Activated naive CD8-positive, alpha-beta T cell treated with anti-CD3 and anti-CD28 coated beads, Interleukin-2, amount 10 ng/mL, durations not matched to agents 7 days and 5 days (primary cell): ENCODE data around the gene TTC4. TPM values are rescaled to one million over a fixed set of nuclear protein-coding genes. Genes with fewer than 3 reads are reported as not detected.

Source experiments
- ATAC-seq: fragments of 150-1000 bp; cut with Tn5 transposase; one replicate; pipeline ENCODE4 v1.10.0; 2021; ENCODE audit warnings: low read depth, moderate library complexity
- POLR2A ChIA-PET: fragments of 350-600 bp; sonication (Branson Sonifier 250); formaldehyde crosslinking; loops from one replicate; lab custom pipeline; 2021; ENCODE audit warnings: antibody characterized with exemption; lab: Charles Lee
- DNase-seq: peaks from one replicate; pipeline ENCODE4 v3.0.0; 2021
- H3K27ac Mint-ChIP-seq: one replicate; pipeline ENCODE4 v1.8.0; 2022; ENCODE audit warnings: mild to moderate bottlenecking, mixed read lengths
- H3K27me3 Mint-ChIP-seq: one replicate; pipeline ENCODE4 v1.8.0; 2022; ENCODE audit warnings: mild to moderate bottlenecking, moderate library complexity, mixed read lengths
- H3K36me3 Mint-ChIP-seq: one replicate; pipeline ENCODE4 v1.8.0; 2021; ENCODE audit warnings: mild to moderate bottlenecking, mixed read lengths
- H3K4me1 Mint-ChIP-seq: one replicate; pipeline ENCODE4 v1.8.0; 2021; ENCODE audit warnings: mixed read lengths
- H3K4me3 Mint-ChIP-seq: one replicate; pipeline ENCODE4 v1.8.0; 2022; ENCODE audit warnings: mild to moderate bottlenecking, moderate library complexity, mixed read lengths
- H3K9me3 Mint-ChIP-seq: one replicate; pipeline ENCODE4 v1.8.0; 2021; ENCODE audit warnings: mixed read lengths
- total RNA-seq, 2 experiments: library from RNA; stranded (reverse); gene quantifications; one replicate each; pipeline ENCODE4 v1.2.3, GENCODE V29; 2021

The TTC4 gene
- total RNA-seq, 2 experiments from 2014 or later: 19.6 to 20.2 TPM

DNA sequence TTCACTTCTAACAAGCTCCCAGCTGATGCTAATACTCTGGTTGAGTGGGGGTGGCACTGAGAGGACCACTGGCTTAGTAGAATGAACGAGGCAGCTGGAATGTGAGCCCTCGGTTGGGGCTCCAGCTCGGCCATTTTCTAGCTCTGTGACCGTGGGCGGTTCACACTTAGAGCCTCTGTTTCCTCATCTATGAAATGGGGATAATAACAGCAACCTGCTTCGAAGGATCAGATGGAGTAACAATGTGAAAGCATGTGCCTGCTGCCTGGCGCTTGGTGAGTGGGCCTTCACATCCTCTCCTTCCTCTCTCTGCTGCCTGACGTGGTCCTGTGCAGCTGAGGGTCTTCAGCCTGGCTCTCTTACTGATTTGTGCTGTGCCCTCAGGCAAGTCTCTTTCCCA lies 20.9 kb upstream of the TTC4 start:
- Mint-ChIP-seq H3K27me3 (peaks cover 6% of the 10 kb centered on the region), H3K9me3 (no peaks in the 10 kb centered on the region), H3K36me3 (no peaks in the 10 kb centered on the region), H3K4me1 (no peaks in the 10 kb centered on the region), H3K27ac (no peak overlapping the region), H3K4me3 (no peak overlapping the region)
- POLR2A ChIA-PET: no interaction called here
- no peak for DNase-seq
- no peak for ATAC-seq

GRCh38 chr1:54695221-54695620 lies 20.4 kb upstream of the TTC4 start:
- H3K9me3 Mint-ChIP-seq: no peaks in the 10 kb centered on the region
- H3K36me3 Mint-ChIP-seq: no peaks in the 10 kb centered on the region
- ATAC-seq (no peak), DNase-seq (no peak)
- POLR2A ChIA-PET: no interaction called here
- H3K4me1 Mint-ChIP-seq: no peaks in the 10 kb centered on the region
- H3K27ac Mint-ChIP-seq: no peak overlapping the region
- no peak overlapping the region for H3K4me3 Mint-ChIP-seq
- H3K27me3 Mint-ChIP-seq: peaks cover 6% of the 10 kb centered on the region

DNA sequence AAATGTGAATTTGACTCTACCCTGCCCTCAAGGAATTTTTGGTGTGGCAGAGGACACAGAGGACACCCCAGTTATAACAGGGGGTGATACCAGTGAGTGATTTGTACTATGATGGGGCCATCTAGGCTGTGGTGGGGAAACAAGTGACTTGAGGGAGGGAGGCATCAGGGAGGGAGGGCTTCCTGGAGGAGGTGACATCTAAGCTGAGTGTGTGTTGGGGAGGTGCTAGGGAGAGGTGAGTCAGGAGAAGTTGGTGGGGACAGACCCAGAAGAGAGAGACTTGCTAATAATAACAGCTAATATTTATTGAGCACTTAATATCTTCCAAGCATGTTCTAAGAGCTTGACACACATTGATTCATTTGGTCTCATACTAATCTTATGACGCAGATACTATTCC lies 19.9 kb upstream of the TTC4 start:
- Mint-ChIP-seq H3K9me3 (no peaks in the 10 kb centered on the region), H3K27me3 (peaks cover 6% of the 10 kb centered on the region), H3K4me3 (no peak overlapping the region), H3K4me1 (no peaks in the 10 kb centered on the region), H3K27ac (no peak overlapping the region), H3K36me3 (no peaks in the 10 kb centered on the region)
- POLR2A ChIA-PET: no interaction called here
- DNase-seq: no peak
- no peak for ATAC-seq

- POLR2A ChIA-PET: no interaction called here
- ATAC-seq: no peak
- Mint-ChIP-seq H3K4me1 (no peaks in the 10 kb centered on the region), H3K36me3 (no peaks in the 10 kb centered on the region), H3K4me3 (no peak overlapping the region), H3K27me3 (peaks cover 6% of the 10 kb centered on the region), H3K27ac (no peak overlapping the region), H3K9me3 (no peaks in the 10 kb centered on the region)
- no peak for DNase-seq
Measured at GRCh38 chr1:54696262-54696661, 19.4 kb upstream of the TTC4 start.

- Mint-ChIP-seq H3K4me1 (no peaks in the 10 kb centered on the region), H3K9me3 (no peaks in the 10 kb centered on the region), H3K36me3 (no peaks in the 10 kb centered on the region), H3K27ac (no peak overlapping the region), H3K4me3 (no peak overlapping the region), H3K27me3 (peaks cover 3% of the 10 kb centered on the region)
- DNase-seq (no peak), ATAC-seq (no peak)
- POLR2A ChIA-PET: no interaction called here
Measured at GRCh38 chr1:54697896-54698295, 17.8 kb upstream of the TTC4 start.

- Mint-ChIP-seq H3K9me3 (no peaks in the 10 kb centered on the region), H3K27ac (no peak overlapping the region), H3K4me3 (no peak overlapping the region), H3K27me3 (peaks cover 3% of the 10 kb centered on the region), H3K36me3 (no peaks in the 10 kb centered on the region), H3K4me1 (no peaks in the 10 kb centered on the region)
- DNase-seq: peak; percentile 9
- POLR2A ChIA-PET: no interaction called here
- ATAC-seq: no peak
Measured at GRCh38 chr1:54698346-54698745, 17.3 kb upstream of the TTC4 start.

DNA sequence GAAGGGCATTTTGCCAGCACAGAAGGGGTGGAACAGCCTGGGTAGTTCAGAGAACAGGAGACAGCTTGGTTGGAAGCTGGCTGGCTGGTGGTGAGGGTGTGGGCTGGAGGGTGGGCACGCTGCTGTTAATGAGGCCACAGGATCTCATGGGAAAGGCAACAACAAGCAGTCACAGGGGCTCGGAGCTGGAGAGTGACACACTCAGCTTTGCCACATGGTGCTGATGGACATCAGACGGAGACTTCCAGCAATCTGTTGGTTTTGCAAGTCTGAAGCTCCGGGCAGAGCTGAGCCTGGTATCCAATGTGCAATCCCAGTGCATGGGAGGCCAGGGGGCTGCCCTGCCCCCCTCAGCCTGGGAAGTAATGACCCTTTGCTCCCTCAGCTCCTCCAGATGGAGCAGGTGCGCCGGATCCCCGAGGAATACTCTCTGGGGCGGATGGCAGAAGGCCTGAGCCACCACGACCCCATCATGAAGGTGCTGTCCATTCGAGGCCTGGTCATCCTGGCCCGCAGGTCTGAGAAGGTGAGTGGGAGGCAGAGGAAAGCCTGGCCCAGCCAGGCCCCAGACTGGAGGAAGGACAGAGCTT lies 15.6 kb upstream of the TTC4 start:
- Mint-ChIP-seq H3K9me3 (no peaks in the 10 kb centered on the region), H3K27me3 (peaks cover 3% of the 10 kb centered on the region), H3K36me3 (no peaks in the 10 kb centered on the region), H3K27ac (no peak overlapping the region), H3K4me1 (no peaks in the 10 kb centered on the region), H3K4me3 (no peak overlapping the region)
- POLR2A ChIA-PET: no interaction called here
- DNase-seq: peak; percentile 6
- ATAC-seq: no peak

- Mint-ChIP-seq H3K4me1 (no peaks in the 10 kb centered on the region), H3K36me3 (no peaks in the 10 kb centered on the region), H3K9me3 (no peaks in the 10 kb centered on the region), H3K27me3 (no peaks in the 10 kb centered on the region), H3K27ac (no peak overlapping the region), H3K4me3 (no peak overlapping the region)
- ATAC-seq: no peak
- no peak for DNase-seq
- POLR2A ChIA-PET: no interaction called here
Measured at GRCh38 chr1:54701066-54701465, 14.6 kb upstream of the TTC4 start.

DNA sequence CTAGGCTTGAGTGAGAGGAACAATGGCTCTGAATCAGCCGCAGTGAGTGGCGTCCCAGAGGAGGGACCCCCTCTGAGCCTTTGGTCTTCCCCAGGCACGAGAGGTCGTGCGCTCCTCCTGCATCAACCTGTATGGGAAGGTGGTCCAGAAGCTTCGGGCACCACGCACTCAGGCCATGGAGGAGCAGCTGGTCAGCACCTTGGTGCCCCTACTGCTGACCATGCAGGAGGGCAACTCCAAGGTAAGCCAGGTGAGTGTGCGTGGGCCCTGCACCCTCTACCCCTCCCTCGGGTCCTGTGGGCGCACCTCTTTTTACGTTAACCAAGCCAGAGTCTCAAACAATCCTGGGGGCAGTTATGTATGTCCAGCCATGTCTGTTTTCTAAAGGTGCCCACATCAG lies 13.7 kb upstream of the TTC4 start:
- H3K9me3 Mint-ChIP-seq: no peaks in the 10 kb centered on the region
- ATAC-seq (no peak), DNase-seq (no peak)
- H3K27ac Mint-ChIP-seq: no peak overlapping the region
- H3K4me3 Mint-ChIP-seq: no peak overlapping the region
- no peaks in the 10 kb centered on the region for H3K27me3 Mint-ChIP-seq
- H3K4me1 Mint-ChIP-seq: no peaks in the 10 kb centered on the region
- POLR2A ChIA-PET: no interaction called here
- no peaks in the 10 kb centered on the region for H3K36me3 Mint-ChIP-seq

- ATAC-seq: no peak
- DNase-seq: no peak
- H3K36me3 Mint-ChIP-seq: no peaks in the 10 kb centered on the region
- H3K27ac Mint-ChIP-seq: no peak overlapping the region
- POLR2A ChIA-PET: no interaction called here
- H3K9me3 Mint-ChIP-seq: no peaks in the 10 kb centered on the region
- no peaks in the 10 kb centered on the region for H3K27me3 Mint-ChIP-seq
- H3K4me3 Mint-ChIP-seq: no peak overlapping the region
- no peaks in the 10 kb centered on the region for H3K4me1 Mint-ChIP-seq
Measured at GRCh38 chr1:54703471-54703870, 12.2 kb upstream of the TTC4 start.

- ATAC-seq (no peak), DNase-seq (no peak)
- POLR2A ChIA-PET: no interaction called here
- H3K27ac Mint-ChIP-seq: no peak overlapping the region
- no peaks in the 10 kb centered on the region for H3K4me1 Mint-ChIP-seq
- no peaks in the 10 kb centered on the region for H3K27me3 Mint-ChIP-seq
- H3K9me3 Mint-ChIP-seq: no peaks in the 10 kb centered on the region
- no peaks in the 10 kb centered on the region for H3K36me3 Mint-ChIP-seq
- no peak overlapping the region for H3K4me3 Mint-ChIP-seq
Measured at GRCh38 chr1:54705153-54705552, 10.5 kb upstream of the TTC4 start.

- H3K36me3 Mint-ChIP-seq: no peaks in the 10 kb centered on the region
- H3K9me3 Mint-ChIP-seq: no peaks in the 10 kb centered on the region
- no peak overlapping the region for H3K4me3 Mint-ChIP-seq
- no peak for DNase-seq
- POLR2A ChIA-PET: no interaction called here
- H3K27ac Mint-ChIP-seq: no peak overlapping the region
- ATAC-seq: no peak
- H3K4me1 Mint-ChIP-seq: no peaks in the 10 kb centered on the region
- no peaks in the 10 kb centered on the region for H3K27me3 Mint-ChIP-seq
Measured at GRCh38 chr1:54706419-54706818, 9.2 kb upstream of the TTC4 start.

- POLR2A ChIA-PET: no interaction called here
- DNase-seq: no peak
- H3K4me1 Mint-ChIP-seq: no peaks in the 10 kb centered on the region
- H3K27me3 Mint-ChIP-seq: peaks cover 3% of the 10 kb centered on the region
- ATAC-seq: no peak
- no peak overlapping the region for H3K27ac Mint-ChIP-seq
- no peak overlapping the region for H3K4me3 Mint-ChIP-seq
- no peaks in the 10 kb centered on the region for H3K36me3 Mint-ChIP-seq
- no peaks in the 10 kb centered on the region for H3K9me3 Mint-ChIP-seq
Measured at GRCh38 chr1:54708385-54708784, 7.3 kb upstream of the TTC4 start.

DNA sequence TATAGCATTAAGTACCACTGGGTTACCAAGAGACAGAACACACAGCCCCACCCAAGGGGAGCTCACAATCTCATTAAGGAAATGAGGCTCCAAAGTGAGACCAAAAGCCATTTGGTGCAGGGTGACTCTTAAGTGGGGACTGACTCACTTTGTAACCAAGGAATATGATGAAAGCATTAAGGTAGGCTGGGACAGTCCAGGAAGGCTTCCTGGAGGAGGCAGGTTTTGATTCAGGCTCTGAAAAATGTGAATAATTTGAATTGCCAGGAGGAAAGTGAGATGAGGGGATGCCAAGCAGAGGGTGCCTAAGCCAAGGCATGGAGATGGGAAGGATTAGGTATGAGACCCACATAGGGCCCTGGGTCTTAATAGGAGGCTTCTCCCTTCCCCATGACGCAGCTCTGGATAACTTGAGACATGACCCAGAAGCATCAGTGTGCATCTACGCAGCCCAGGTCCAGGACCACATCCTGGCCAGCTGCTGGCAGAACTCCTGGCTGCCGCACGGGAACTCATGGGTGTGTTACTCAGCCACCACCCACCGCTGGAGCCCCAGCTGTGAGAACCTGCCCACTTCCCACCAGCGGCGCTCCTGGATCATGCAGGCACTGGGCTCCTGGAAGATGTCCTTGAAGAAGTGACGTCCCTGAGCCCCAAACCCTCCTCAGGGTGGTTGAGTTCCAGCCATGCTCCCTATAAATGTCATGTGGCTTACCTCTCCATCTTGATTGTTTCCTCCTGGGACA lies 5.9 kb upstream of the TTC4 start:
- ATAC-seq: no peak
- no peak overlapping the region for H3K27ac Mint-ChIP-seq
- H3K4me1 Mint-ChIP-seq: no peaks in the 10 kb centered on the region

More for the DNA sequence above, 5.9 kb upstream of the TTC4 start:
- Mint-ChIP-seq H3K27me3 (peaks cover 3% of the 10 kb centered on the region), H3K9me3 (no peaks in the 10 kb centered on the region), H3K4me3 (no peak overlapping the region), H3K36me3 (no peaks in the 10 kb centered on the region)
- no peak for DNase-seq
- POLR2A ChIA-PET: no interaction called here
